ENCODE results near the gene PDE8B. TPM values are rescaled to one million over a fixed set of nuclear protein-coding genes. Genes with fewer than 3 reads are reported as not detected.
A peak's percentile ranks its signal among the peaks of the same experiment; 100 is the strongest.

The PDE8B gene
- total and polyA plus RNA-seq, 4 donors = 0.19 to 0.82 (median 0.49) TPM

GRCh38 chr5:77186652-77187370, 23.7 kb upstream of the PDE8B start:
- WGBS = 92% methylated on average over 2 of the region's 2 CpGs
- no peak for DNase-seq (ENCODE audit: low spot score)
- H3K4me1 ChIP-seq (ENCODE audit: control insufficient read depth in 4 of 4, insufficient read depth in 4 of 4, low read length in 3 of 4) = peaks cover 0 to 19% (median 14%) of the 10 kb centered on the region in 4 donors

GRCh38 chr5:77189421-77189820, 21.1 kb upstream of the PDE8B start:
- Histone ChIP-seq H3K9me3 (ENCODE audit: control insufficient read depth in 4 of 4, low read length in 3 of 4) (no peaks in the 10 kb centered on the region), H3K36me3 (ENCODE audit: control insufficient read depth in 4 of 4, insufficient read depth in 3 of 4, low read depth in 1 of 4, low read length in 3 of 4) (no peaks in the 10 kb centered on the region), H3K27me3 (ENCODE audit: control insufficient read depth in 4 of 4, insufficient read depth in 4 of 4, low read length in 3 of 4) (peaks cover 0 to 4% (median 0%) of the 10 kb centered on the region in 4 donors), H3K4me1 (ENCODE audit: control insufficient read depth in 4 of 4, insufficient read depth in 4 of 4, low read length in 3 of 4) (peaks cover 0 to 14% (median 12%) of the 10 kb centered on the region in 4 donors), H3K27ac (ENCODE audit: low read depth in 1 of 2, low read length in 2 of 2) (no peak overlapping the region), H3K4me3 (ENCODE audit: low read depth in 1 of 3, low read length in 3 of 3) (no peak overlapping the region), H3K9ac (ENCODE audit: low read depth in 1 of 2, low read length in 2 of 2) (no peak overlapping the region)
- no peak for TF ChIP-seq ZBTB33 (IDR thresholded peaks at IDR 0.05)
- no peak for TF ChIP-seq REST (IDR thresholded peaks at IDR 0.05)
- no peak for TF ChIP-seq RAD21 (IDR thresholded peaks at IDR 0.05)
- no peak for TF ChIP-seq YY1 (IDR thresholded peaks at IDR 0.05)
- WGBS = 90% methylated on average over 2 of the region's 2 CpGs
- no peak for DNase-seq (ENCODE audit: low spot score)

More at GRCh38 chr5:77186652-77187370, 23.7 kb upstream of the PDE8B start:
- Histone ChIP-seq H3K27me3 (ENCODE audit: control insufficient read depth in 4 of 4, insufficient read depth in 4 of 4, low read length in 3 of 4) (peaks cover 0 to 5% (median 0%) of the 10 kb centered on the region in 4 donors), H3K4me3 (ENCODE audit: low read depth in 1 of 3, low read length in 3 of 3) (no peak overlapping the region), H3K27ac (ENCODE audit: low read depth in 1 of 2, low read length in 2 of 2) (no peak overlapping the region), H3K36me3 (ENCODE audit: control insufficient read depth in 4 of 4, insufficient read depth in 3 of 4, low read depth in 1 of 4, low read length in 3 of 4) (no peaks in the 10 kb centered on the region), H3K9ac (ENCODE audit: low read depth in 1 of 2, low read length in 2 of 2) (no peak overlapping the region), H3K9me3 (ENCODE audit: control insufficient read depth in 4 of 4, low read length in 3 of 4) (no peaks in the 10 kb centered on the region)
- TF ChIP-seq ATF3 (IDR thresholded peaks at IDR 0.05) (peak; percentile 66), HNF4A (conservative IDR thresholded peaks at IDR 0.05) (peak; percentile 7 to 9), SP1 (IDR thresholded peaks at IDR 0.05) (no peak)

- H3K36me3 ChIP-seq (ENCODE audit: control insufficient read depth in 4 of 4, insufficient read depth in 3 of 4, low read depth in 1 of 4, low read length in 3 of 4) = no peaks in the 10 kb centered on the region
- H3K27ac ChIP-seq (ENCODE audit: low read depth in 1 of 2, low read length in 2 of 2) = no peak overlapping the region
- no peak for TF ChIP-seq RXRA (IDR thresholded peaks at IDR 0.05)
- TF ChIP-seq FOXA1 (IDR thresholded peaks at IDR 0.05) = no peak
- TF ChIP-seq JUND (IDR thresholded peaks at IDR 0.05) = no peak
- no peak for TF ChIP-seq ATF3 (IDR thresholded peaks at IDR 0.05)
- no peak for TF ChIP-seq MAX (IDR thresholded peaks at IDR 0.05)
- TF ChIP-seq GABPA (IDR thresholded peaks at IDR 0.05 in 1 of 2, conservative IDR thresholded peaks at IDR 0.05 in 1 of 2) = no peak
- TF ChIP-seq ZBTB33 (IDR thresholded peaks at IDR 0.05) = no peak
- TF ChIP-seq TAF1 (conservative IDR thresholded peaks at IDR 0.05) = no peak
- no peak for TF ChIP-seq EGR1 (IDR thresholded peaks at IDR 0.05; ENCODE audit: low read depth in 2 of 2)
- no peak for TF ChIP-seq SP1 (IDR thresholded peaks at IDR 0.05)
- TF ChIP-seq YY1 (IDR thresholded peaks at IDR 0.05) = no peak
- TF ChIP-seq HNF4G (IDR thresholded peaks at IDR 0.05) = no peak
- no peak for TF ChIP-seq FOXA2 (IDR thresholded peaks at IDR 0.05)
- no peak for TF ChIP-seq HNF4A (conservative IDR thresholded peaks at IDR 0.05)
Measured at GRCh38 chr5:77192441-77193050, 17.9 kb upstream of the PDE8B start.

More at GRCh38 chr5:77192441-77193050, 17.9 kb upstream of the PDE8B start:
- H3K27me3 ChIP-seq (ENCODE audit: control insufficient read depth in 4 of 4, insufficient read depth in 4 of 4, low read length in 3 of 4) = no peaks in the 10 kb centered on the region
- WGBS = 60% methylated on average over 2 of the region's 2 CpGs
- H3K4me3 ChIP-seq (ENCODE audit: low read depth in 1 of 3, low read length in 3 of 3) = no peak overlapping the region
- H3K9me3 ChIP-seq (ENCODE audit: control insufficient read depth in 4 of 4, low read length in 3 of 4) = peaks cover 0 to 4% (median 0%) of the 10 kb centered on the region in 4 donors
- no peak overlapping the region for H3K9ac ChIP-seq (ENCODE audit: low read depth in 1 of 2, low read length in 2 of 2)
- no peak for DNase-seq (ENCODE audit: low spot score)
- H3K4me1 ChIP-seq (ENCODE audit: control insufficient read depth in 4 of 4, insufficient read depth in 4 of 4, low read length in 3 of 4) = peaks cover 0 to under 1% (median 0%) of the 10 kb centered on the region in 4 donors
